ENCODE data around the gene SPAG16. TPM values are rescaled to one million over a fixed set of nuclear protein-coding genes. Genes with fewer than 3 reads are reported as not detected.

Gene SPAG16
- total RNA-seq, 1 experiment from 2014 or later, result 30.0 TPM

GRCh38 chr2:214117054-214117453 is 832.8 kb downstream of the SPAG16 start:
- Histone ChIP-seq H3K4me3 (no peak overlapping the region), H3K36me3 (ENCODE audit: low read depth) (no peaks in the 10 kb centered on the region), H2AFZ (no peak overlapping the region), H3K9me2 (ENCODE audit: insufficient read depth) (no peaks in the 10 kb centered on the region), H4K20me1 (ENCODE audit: insufficient read depth) (no peaks in the 10 kb centered on the region), H3F3A (ENCODE audit: insufficient read depth, low read depth) (no peaks in the 10 kb centered on the region), H3K27ac (no peak overlapping the region), H3K4me1 (replicated peaks; ENCODE audit: insufficient read depth) (no peaks in the 10 kb centered on the region), H3K27me3 (ENCODE audit: insufficient read depth, low read depth) (no peaks in the 10 kb centered on the region), H3K79me2 (ENCODE audit: low read depth) (no peaks in the 10 kb centered on the region), H3K4me2 (no peak overlapping the region), H3K9me3 (ENCODE audit: insufficient read depth, low read depth) (peaks cover 9% of the 10 kb centered on the region; the same call in 1 of the 2 replicates)
- ChIA-PET POLR2A (ENCODE audit: unreplicated experiment) (interaction anchor here (0.5 kb wide), 1 partner anchor 9 kb away, joined by 3 read pairs; no protein-coding TSS in a partner anchor), CTCF (no interaction called here)
- DNase-seq, result no peak
- BruUV-seq (replicated peaks), result no TSS peak
- intact Hi-C loops (cut with micrococcal nuclease; ENCODE audit: unreplicated experiment), result no loop called here
- TF ChIP-seq EZH2 (IDR thresholded peaks at IDR 0.05; ENCODE audit: low read depth) (no peak), CTCF (conservative IDR thresholded peaks at IDR 0.05) (no peak)

- Histone ChIP-seq H3K4me3 (no peak overlapping the region), H3K27me3 (ENCODE audit: insufficient read depth, low read depth) (no peaks in the 10 kb centered on the region), H3K9me2 (ENCODE audit: insufficient read depth) (no peaks in the 10 kb centered on the region), H2AFZ (peak overlapping the region; percentile 17; the same call in 1 of the 2 replicates), H3K4me2 (no peak overlapping the region), H3K4me1 (replicated peaks; ENCODE audit: insufficient read depth) (peaks cover 22% of the 10 kb centered on the region), H3F3A (ENCODE audit: insufficient read depth, low read depth) (no peaks in the 10 kb centered on the region), H3K36me3 (ENCODE audit: low read depth) (no peaks in the 10 kb centered on the region), H3K79me2 (ENCODE audit: low read depth) (no peaks in the 10 kb centered on the region), H4K20me1 (ENCODE audit: insufficient read depth) (no peaks in the 10 kb centered on the region), H3K9me3 (ENCODE audit: insufficient read depth, low read depth) (peaks cover 4% of the 10 kb centered on the region; the same call in 1 of the 2 replicates), H3K27ac (0 out of 2 replicates have a peak overlapping the region, but pooled peaks have one; percentile 56)
- TF ChIP-seq EZH2 (IDR thresholded peaks at IDR 0.05; ENCODE audit: low read depth) (no peak), CTCF (conservative IDR thresholded peaks at IDR 0.05) (no peak)
- POLR2A ChIA-PET (ENCODE audit: unreplicated experiment), result interaction anchor here (0.5 to 0.6 kb wide), 2 partner anchors 784 to 1545 kb away, joined by 4 to 12 read pairs; no protein-coding TSS in a partner anchor
- CTCF ChIA-PET, result no interaction called here
- intact Hi-C loops (cut with micrococcal nuclease; ENCODE audit: unreplicated experiment), result no loop called here
- BruUV-seq (replicated peaks), result no TSS peak
- DNase-seq, result no peak
These were observed 841.9 kb downstream of the SPAG16 start for GRCh38 chr2:214126135-214126534.

- H3K4me3 ChIP-seq, result no peak overlapping the region
- H2AFZ ChIP-seq, result no peak overlapping the region; the same call in 1 of the 2 replicates
- no peak for TF ChIP-seq CTCF (conservative IDR thresholded peaks at IDR 0.05)
- TF ChIP-seq EZH2 (IDR thresholded peaks at IDR 0.05; ENCODE audit: low read depth), result no peak
- no peaks in the 10 kb centered on the region for H3F3A ChIP-seq (ENCODE audit: insufficient read depth, low read depth)
- 0 out of 2 replicates have a peak overlapping the region, but pooled peaks have one; percentile 10 for H3K4me2 ChIP-seq
- POLR2A ChIA-PET (ENCODE audit: unreplicated experiment), result interaction anchor here (0.9 kb wide), 1 partner anchor 96 kb away, joined by 9 read pairs; no protein-coding TSS in a partner anchor
- H3K9me2 ChIP-seq (ENCODE audit: insufficient read depth), result no peaks in the 10 kb centered on the region
- CTCF ChIA-PET, result interaction anchor here (0.6 kb wide), 1 partner anchor 14 kb away, joined by 3 read pairs; no protein-coding TSS in a partner anchor
- H4K20me1 ChIP-seq (ENCODE audit: insufficient read depth), result no peaks in the 10 kb centered on the region
- intact Hi-C loops (cut with micrococcal nuclease; ENCODE audit: unreplicated experiment), result no loop called here
- no TSS peak for BruUV-seq (replicated peaks)
- peaks cover 4% of the 10 kb centered on the region; the same call in 1 of the 2 replicates for H3K9me3 ChIP-seq (ENCODE audit: insufficient read depth, low read depth)
- peaks cover 22% of the 10 kb centered on the region for H3K4me1 ChIP-seq (replicated peaks; ENCODE audit: insufficient read depth)
- H3K79me2 ChIP-seq (ENCODE audit: low read depth), result no peaks in the 10 kb centered on the region
- H3K36me3 ChIP-seq (ENCODE audit: low read depth), result no peaks in the 10 kb centered on the region
- peak overlapping the region; percentile 56 for H3K27ac ChIP-seq
- H3K27me3 ChIP-seq (ENCODE audit: insufficient read depth, low read depth), result no peaks in the 10 kb centered on the region
- no peak for DNase-seq
These were observed 842.9 kb downstream of the SPAG16 start for GRCh38 chr2:214127170-214127569.

All from PC-9 (cell line).